HFF-Myc (cell line): ENCODE results near the gene ZYX.
"Not testable (repeated sequence)": the region's sequence is repeated elsewhere in the genome, so short reads cannot be mapped to it uniquely, and the experiment has no call there.

Source experiments
- DNase-seq: peaks from one replicate; pipeline ENCODE4 v3.0.0-alpha.2; 2011; ENCODE audit warnings: low read depth; ENCODE audit errors: extremely low read depth
- H3K4me3 ChIP-seq: replicated peaks from 2 replicates; pipeline ENCODE4 v1.5.1; 2011; ENCODE audit warnings: low read depth, mild to moderate bottlenecking, control low read depth, low read length
- CTCF ChIP-seq: IDR thresholded peaks from 2 replicates; pipeline ENCODE4 v1.5.1; 2012; ENCODE audit warnings: mild to moderate bottlenecking, low read depth, low read length, control low read depth; ENCODE audit errors: missing control alignments

Gene ZYX

GRCh38 chr7:143389316-143390103 lies 8.4 kb downstream of the ZYX start:
- TF ChIP-seq CTCF = no peak
- DNase-seq = no peak
- no peak overlapping the region for H3K4me3 ChIP-seq

- TF ChIP-seq CTCF = no peak
- DNase-seq = no peak
- H3K4me3 ChIP-seq = no peak overlapping the region
These were observed 9.1 kb downstream of the ZYX start for GRCh38 chr7:143390104-143390772.

GRCh38 chr7:143390773-143391317 lies 9.7 kb downstream of the ZYX start:
- no peak overlapping the region for H3K4me3 ChIP-seq
- DNase-seq = no peak
- TF ChIP-seq CTCF = no peak

GRCh38 chr7:143391462-143392404 lies 10.6 kb downstream of the ZYX start:
- no peak overlapping the region for H3K4me3 ChIP-seq
- TF ChIP-seq CTCF = no peak
- no peak for DNase-seq

GRCh38 chr7:143392427-143392826 lies 11.3 kb downstream of the ZYX start:
- H3K4me3 ChIP-seq, DNase-seq: not testable (repeated sequence)

GRCh38 chr7:143392875-143393266 lies 11.7 kb downstream of the ZYX start:
- TF ChIP-seq CTCF = no peak
- DNase-seq = no peak
- no peak overlapping the region for H3K4me3 ChIP-seq
